Measurements from ENCODE around the gene UQCC2. TPM values are rescaled to one million over a fixed set of nuclear protein-coding genes. Genes with fewer than 3 reads are reported as not detected.

The UQCC2 gene
- polyA plus RNA-seq, 1 donor from 2014 or later: 45.2 TPM

GRCh38 chr6:33697845-33698244 lies 13.7 kb downstream of the UQCC2 start:
- peaks cover 47 to 56% (median 51%) of the 10 kb centered on the region in 3 donors for H3K4me1 Mint-ChIP-seq
- H3K36me3 Mint-ChIP-seq: peaks cover 6% of the 10 kb centered on the region
- no peaks in the 10 kb centered on the region for H3K27me3 Mint-ChIP-seq
- no peaks in the 10 kb centered on the region for H3K9me3 Mint-ChIP-seq
- H3K4me3 Mint-ChIP-seq: peak overlapping the region in 3 of 4 donors; percentile 57 to 88 (median 83)
- H3K27ac Mint-ChIP-seq: peak overlapping the region in 2 of 3 donors; percentile 83 to 90

GRCh38 chr6:33696548-33697518 lies 14.7 kb downstream of the UQCC2 start:
- peaks cover 8% of the 10 kb centered on the region for H3K36me3 Mint-ChIP-seq
- no peaks in the 10 kb centered on the region for H3K9me3 Mint-ChIP-seq
- H3K27me3 Mint-ChIP-seq: no peaks in the 10 kb centered on the region
- H3K4me1 Mint-ChIP-seq: peaks cover 52 to 61% (median 53%) of the 10 kb centered on the region in 3 donors
- H3K27ac Mint-ChIP-seq: peak overlapping the region; percentile 83 to 94 (median 90)
- H3K4me3 Mint-ChIP-seq: peak overlapping the region; percentile 15 to 92 (median 76)

GRCh38 chr6:33696076-33696475 lies 15.4 kb downstream of the UQCC2 start:
- peak overlapping the region; percentile 83 to 94 (median 90) for H3K27ac Mint-ChIP-seq
- peak overlapping the region in 2 of 4 donors; percentile 15 to 92 for H3K4me3 Mint-ChIP-seq
- no peaks in the 10 kb centered on the region for H3K27me3 Mint-ChIP-seq
- no peaks in the 10 kb centered on the region for H3K9me3 Mint-ChIP-seq
- peaks cover 52 to 61% (median 52%) of the 10 kb centered on the region in 3 donors for H3K4me1 Mint-ChIP-seq
- peaks cover 8% of the 10 kb centered on the region for H3K36me3 Mint-ChIP-seq

- Mint-ChIP-seq H3K9me3 (no peaks in the 10 kb centered on the region), H3K4me1 (peaks cover 50 to 59% (median 51%) of the 10 kb centered on the region in 3 donors), H3K4me3 (peak overlapping the region in 1 of 4 donors; percentile 70), H3K36me3 (peaks cover 8% of the 10 kb centered on the region), H3K27me3 (no peaks in the 10 kb centered on the region), H3K27ac (peak overlapping the region in 1 of 3 donors; percentile 90)
These were observed 16.0 kb downstream of the UQCC2 start for GRCh38 chr6:33695451-33695887.

GRCh38 chr6:33694977-33695376 lies 16.5 kb downstream of the UQCC2 start:
- Mint-ChIP-seq H3K9me3 (no peaks in the 10 kb centered on the region), H3K27me3 (no peaks in the 10 kb centered on the region), H3K36me3 (peaks cover 8% of the 10 kb centered on the region), H3K4me1 (peaks cover 45 to 54% (median 46%) of the 10 kb centered on the region in 3 donors), H3K27ac (peak overlapping the region; percentile 83 to 96 (median 94)), H3K4me3 (peak overlapping the region in 3 of 4 donors; percentile 48 to 84 (median 70))

- Mint-ChIP-seq H3K4me1 (peaks cover 40 to 53% (median 47%) of the 10 kb centered on the region in 3 donors), H3K36me3 (peaks cover 11% of the 10 kb centered on the region), H3K4me3 (peak overlapping the region; percentile 21 to 84 (median 52)), H3K27me3 (no peaks in the 10 kb centered on the region), H3K27ac (peak overlapping the region; percentile 83 to 96 (median 94)), H3K9me3 (no peaks in the 10 kb centered on the region)
These were observed 17.0 kb downstream of the UQCC2 start for GRCh38 chr6:33694401-33694931.

GRCh38 chr6:33693186-33694105 lies 18.1 kb downstream of the UQCC2 start:
- H3K36me3 Mint-ChIP-seq: peaks cover 14% of the 10 kb centered on the region
- peak overlapping the region; percentile 93 to 96 (median 94) for H3K27ac Mint-ChIP-seq
- H3K27me3 Mint-ChIP-seq: no peaks in the 10 kb centered on the region

GRCh38 chr6:33692760-33693158 lies 18.7 kb downstream of the UQCC2 start:
- Mint-ChIP-seq H3K36me3 (peaks cover 15% of the 10 kb centered on the region), H3K27ac (peak overlapping the region; percentile 72 to 93 (median 89)), H3K4me3 (peak overlapping the region in 3 of 4 donors; percentile 1 to 29 (median 2)), H3K27me3 (no peaks in the 10 kb centered on the region), H3K9me3 (no peaks in the 10 kb centered on the region), H3K4me1 (peaks cover 29 to 42% (median 38%) of the 10 kb centered on the region in 3 donors)

More at GRCh38 chr6:33693186-33694105, 18.1 kb downstream of the UQCC2 start:
- H3K4me1 Mint-ChIP-seq: peaks cover 30 to 45% (median 41%) of the 10 kb centered on the region in 3 donors
- peak overlapping the region in 3 of 4 donors; percentile 48 to 85 (median 73) for H3K4me3 Mint-ChIP-seq
- H3K9me3 Mint-ChIP-seq: no peaks in the 10 kb centered on the region

GRCh38 chr6:33692078-33692759 lies 19.3 kb downstream of the UQCC2 start:
- H3K36me3 Mint-ChIP-seq: peaks cover 13% of the 10 kb centered on the region
- peaks cover 24 to 37% (median 33%) of the 10 kb centered on the region in 3 donors for H3K4me1 Mint-ChIP-seq
- peak overlapping the region; percentile 72 to 93 (median 89) for H3K27ac Mint-ChIP-seq
- H3K27me3 Mint-ChIP-seq: no peaks in the 10 kb centered on the region
- H3K9me3 Mint-ChIP-seq: no peaks in the 10 kb centered on the region
- H3K4me3 Mint-ChIP-seq: peak overlapping the region in 3 of 4 donors; percentile 1 to 29 (median 2)

- Mint-ChIP-seq H3K4me1 (peaks cover 19 to 33% (median 28%) of the 10 kb centered on the region in 3 donors), H3K4me3 (no peak overlapping the region), H3K9me3 (no peaks in the 10 kb centered on the region), H3K36me3 (peaks cover 13% of the 10 kb centered on the region), H3K27me3 (no peaks in the 10 kb centered on the region), H3K27ac (peak overlapping the region; percentile 67 to 89 (median 74))
These were observed 19.9 kb downstream of the UQCC2 start for GRCh38 chr6:33691456-33692077.

GRCh38 chr6:33690766-33691165 lies 20.7 kb downstream of the UQCC2 start:
- H3K27ac Mint-ChIP-seq: peak overlapping the region in 1 of 3 donors; percentile 74
- peaks cover 13% of the 10 kb centered on the region for H3K36me3 Mint-ChIP-seq
- no peaks in the 10 kb centered on the region for H3K27me3 Mint-ChIP-seq
- H3K4me3 Mint-ChIP-seq: no peak overlapping the region
- H3K4me1 Mint-ChIP-seq: peaks cover 15 to 25% (median 20%) of the 10 kb centered on the region in 3 donors
- no peaks in the 10 kb centered on the region for H3K9me3 Mint-ChIP-seq

GRCh38 chr6:33689879-33690278 lies 21.6 kb downstream of the UQCC2 start:
- Mint-ChIP-seq H3K36me3 (peaks cover 13% of the 10 kb centered on the region), H3K4me3 (no peak overlapping the region), H3K27me3 (no peaks in the 10 kb centered on the region), H3K9me3 (no peaks in the 10 kb centered on the region), H3K4me1 (peaks cover 15 to 22% (median 20%) of the 10 kb centered on the region in 3 donors), H3K27ac (no peak overlapping the region)

GRCh38 chr6:33689148-33689494 lies 22.4 kb downstream of the UQCC2 start:
- H3K36me3 Mint-ChIP-seq: peaks cover 13% of the 10 kb centered on the region
- H3K4me3 Mint-ChIP-seq: no peak overlapping the region
- H3K9me3 Mint-ChIP-seq: no peaks in the 10 kb centered on the region
- H3K27ac Mint-ChIP-seq: no peak overlapping the region
- H3K4me1 Mint-ChIP-seq: peaks cover 9 to 16% (median 16%) of the 10 kb centered on the region in 3 donors
- H3K27me3 Mint-ChIP-seq: no peaks in the 10 kb centered on the region

All from IgD-negative memory B cell (primary cell).